Measurements from ENCODE around the gene COLEC12.

The COLEC12 gene

DNA sequence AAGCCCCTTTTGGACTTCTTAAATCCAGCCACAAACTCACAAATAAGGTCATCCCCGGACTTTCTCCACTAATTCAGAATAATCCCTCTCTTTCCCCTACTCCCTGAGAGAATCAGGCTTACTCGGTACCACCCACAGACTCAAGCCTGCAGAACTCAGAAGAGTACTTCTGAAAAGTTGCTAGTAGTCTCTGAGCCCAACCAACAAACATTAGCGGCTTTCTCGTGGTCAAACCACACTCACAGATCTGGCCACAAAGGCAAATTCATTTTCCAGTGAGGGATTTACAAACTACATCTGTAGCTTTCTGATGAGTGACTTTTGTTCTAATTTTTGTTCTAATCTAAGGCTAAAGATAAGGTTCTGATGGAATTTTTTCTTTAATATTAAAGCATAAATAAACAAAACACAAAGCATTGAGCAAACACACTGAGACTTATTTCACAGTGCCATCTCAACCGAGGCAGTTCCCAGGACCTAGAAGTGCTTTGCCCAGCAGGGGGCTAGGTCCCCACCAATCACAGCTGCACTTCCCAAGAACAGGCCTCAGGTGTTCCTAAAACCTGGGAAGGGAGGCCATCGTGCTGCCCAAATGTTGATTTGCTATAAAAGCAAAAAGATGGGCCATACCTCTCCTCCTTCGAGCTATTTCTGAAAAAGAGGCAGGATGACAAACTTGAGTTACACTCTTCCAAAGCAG, 110.7 kb downstream of the COLEC12 start:
- DNase-seq (ENCODE audit: low spot score) = no peak

DNA sequence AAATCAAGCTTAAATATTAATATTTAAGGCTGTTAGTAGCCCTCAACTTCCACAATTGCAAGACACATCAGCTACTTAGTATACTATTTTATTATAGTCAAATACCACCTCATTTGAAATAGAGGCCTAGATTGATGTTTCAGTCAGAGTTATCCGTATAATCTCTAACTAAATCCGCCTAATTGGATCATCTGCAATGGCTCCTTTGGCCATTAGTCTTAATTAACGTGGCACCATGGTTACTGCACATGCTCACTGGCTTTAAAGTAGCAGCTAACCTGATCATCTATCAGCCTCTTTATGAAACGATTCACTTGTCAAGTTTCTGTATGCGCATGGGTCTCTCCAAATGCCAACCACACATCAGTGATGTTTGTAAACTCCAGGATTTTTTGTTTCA, 112.3 kb downstream of the COLEC12 start:
- no peak for DNase-seq (ENCODE audit: low spot score)

GRCh38 chr18:386994-387393, 113.5 kb downstream of the COLEC12 start:
- no peak for DNase-seq (ENCODE audit: low spot score)

DNA sequence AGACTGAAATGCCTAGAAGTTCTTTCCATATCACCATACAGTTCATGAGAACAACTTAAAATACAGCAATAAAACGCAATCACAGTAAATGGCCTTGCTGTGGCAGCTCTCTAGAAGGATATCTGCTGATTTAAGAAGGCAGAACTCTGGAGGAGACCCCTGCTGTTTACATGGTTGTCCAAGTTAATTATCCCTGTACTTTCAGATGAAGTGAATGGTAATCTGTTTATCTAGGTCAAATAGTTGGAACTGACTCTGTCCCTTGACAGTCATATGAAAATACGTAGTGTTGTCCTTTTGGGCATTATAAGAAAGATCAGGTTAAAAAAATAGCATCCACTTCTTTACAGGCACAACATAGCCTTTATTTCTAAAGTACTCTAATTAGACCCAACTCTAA, 115.6 kb downstream of the COLEC12 start:
- no peak for DNase-seq (ENCODE audit: low spot score)

GRCh38 chr18:383135-383534, 117.4 kb downstream of the COLEC12 start:
- DNase-seq (ENCODE audit: low spot score) = no peak

DNA sequence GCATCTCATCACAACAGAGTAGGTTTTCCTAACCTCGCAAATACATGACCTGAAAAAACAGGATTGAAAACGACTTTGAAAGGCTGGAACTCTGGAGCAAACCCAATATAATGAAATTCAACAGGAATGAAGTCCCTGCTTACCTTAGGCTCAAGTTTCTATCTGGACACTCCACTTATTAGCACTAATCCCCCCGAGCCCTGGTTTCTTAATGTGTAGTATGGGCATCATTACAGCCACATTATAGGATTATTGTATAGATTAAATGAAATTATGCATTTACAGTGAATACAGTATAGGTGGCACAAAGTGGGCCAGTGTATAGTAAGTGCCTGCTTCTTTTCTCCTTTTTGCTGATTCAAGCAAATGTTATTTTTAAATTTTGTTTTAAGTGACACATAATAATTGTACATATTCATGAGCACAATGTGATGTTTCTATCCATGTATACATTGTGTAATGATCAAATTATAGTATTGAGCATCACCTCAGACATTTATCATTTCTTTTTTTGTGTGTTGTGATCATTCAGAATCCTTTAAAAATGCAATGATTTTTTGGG, 118.0 kb downstream of the COLEC12 start:
- no peak for DNase-seq (ENCODE audit: low spot score)

GRCh38 chr18:379681-380330, 120.7 kb downstream of the COLEC12 start:
- DNase-seq (ENCODE audit: low spot score) = no peak

- no peak for DNase-seq (ENCODE audit: low spot score)
Measured at GRCh38 chr18:378079-378478, 122.4 kb downstream of the COLEC12 start.

DNA sequence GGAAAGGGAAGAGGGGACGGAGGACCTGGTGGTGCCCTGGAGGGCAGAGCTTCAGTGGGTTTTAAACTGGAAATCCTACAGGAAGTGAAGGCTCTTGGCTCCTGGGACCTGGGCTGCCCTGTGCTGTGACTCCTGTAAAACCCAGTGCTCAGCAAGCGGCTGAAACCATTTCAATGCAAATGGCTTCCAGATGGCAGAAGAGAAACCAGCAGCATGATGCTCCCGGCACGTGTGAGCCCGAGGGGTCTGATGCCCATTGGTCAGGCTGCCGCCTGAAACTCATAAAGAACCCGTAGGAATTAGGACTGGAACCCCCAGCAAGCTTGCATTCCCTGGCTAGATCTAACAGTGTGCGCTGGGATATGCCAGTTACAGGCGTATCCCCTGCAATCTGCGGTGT, 123.4 kb downstream of the COLEC12 start:
- peak; percentile 15 for DNase-seq (ENCODE audit: low spot score)

DNA sequence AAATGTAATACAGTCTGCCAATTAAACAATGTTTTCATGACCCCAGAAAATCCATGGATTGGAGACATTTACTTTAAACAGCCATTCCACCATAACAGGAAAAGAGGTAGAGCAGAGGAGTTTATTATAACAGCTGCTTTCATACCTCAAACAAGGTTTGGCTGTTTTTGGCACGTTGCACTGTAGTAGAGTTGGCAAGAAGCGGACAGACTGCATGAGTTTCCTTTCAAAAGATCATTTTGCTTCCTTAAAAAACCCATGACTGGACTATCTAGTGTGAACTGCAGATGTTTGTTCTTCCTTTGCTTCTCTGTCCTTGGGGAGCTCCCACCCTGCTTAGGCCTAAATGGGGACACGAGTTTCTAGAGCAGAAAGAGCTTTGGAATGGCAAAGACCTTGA, 124.2 kb downstream of the COLEC12 start:
- no peak for DNase-seq (ENCODE audit: low spot score)

DNA sequence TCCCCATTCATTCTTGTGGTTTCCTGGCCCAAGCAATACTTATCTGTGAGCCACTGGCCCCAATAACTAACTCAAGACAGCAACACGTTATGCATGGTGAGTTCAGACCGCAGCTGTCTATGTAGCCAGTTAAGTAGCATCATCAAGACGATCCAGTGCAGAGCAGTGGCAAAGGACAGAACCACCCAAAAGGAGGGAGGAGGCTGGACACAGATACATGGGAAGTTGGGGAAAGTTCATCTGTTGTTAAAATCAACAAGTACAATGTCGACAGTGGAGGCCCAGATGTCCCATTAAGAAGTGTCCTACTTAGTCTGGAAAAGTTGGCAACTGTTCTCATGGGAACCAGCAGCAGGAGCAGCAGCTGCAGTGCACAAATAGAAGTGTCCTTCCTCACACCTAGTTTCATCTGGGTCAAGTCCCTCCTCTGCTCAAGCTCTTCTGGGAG, 125.8 kb downstream of the COLEC12 start:
- DNase-seq (ENCODE audit: low spot score) = peak; percentile 10

DNA sequence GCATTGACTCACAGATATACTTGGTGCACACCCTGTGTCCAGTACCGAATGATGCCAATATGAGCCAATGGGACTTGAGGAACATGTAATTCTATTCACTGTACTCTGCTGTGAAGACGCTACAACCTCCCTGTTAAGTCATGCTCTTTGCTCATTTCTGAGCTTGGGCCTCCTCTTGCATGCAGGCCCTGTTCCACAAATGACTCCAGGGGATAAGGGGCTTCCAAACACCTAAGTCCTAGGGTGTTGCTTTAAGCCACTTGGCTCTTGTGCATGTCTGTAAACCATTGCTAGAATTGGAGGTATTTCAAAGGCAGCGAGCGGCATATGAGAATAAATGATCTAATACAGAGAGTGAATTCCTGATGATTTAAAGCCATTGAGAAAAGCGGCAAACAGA, 126.7 kb downstream of the COLEC12 start:
- DNase-seq (ENCODE audit: low spot score) = no peak

- peak; percentile 15 for DNase-seq (ENCODE audit: low spot score)
Measured at GRCh38 chr18:371609-371982, 128.9 kb downstream of the COLEC12 start.

DNA sequence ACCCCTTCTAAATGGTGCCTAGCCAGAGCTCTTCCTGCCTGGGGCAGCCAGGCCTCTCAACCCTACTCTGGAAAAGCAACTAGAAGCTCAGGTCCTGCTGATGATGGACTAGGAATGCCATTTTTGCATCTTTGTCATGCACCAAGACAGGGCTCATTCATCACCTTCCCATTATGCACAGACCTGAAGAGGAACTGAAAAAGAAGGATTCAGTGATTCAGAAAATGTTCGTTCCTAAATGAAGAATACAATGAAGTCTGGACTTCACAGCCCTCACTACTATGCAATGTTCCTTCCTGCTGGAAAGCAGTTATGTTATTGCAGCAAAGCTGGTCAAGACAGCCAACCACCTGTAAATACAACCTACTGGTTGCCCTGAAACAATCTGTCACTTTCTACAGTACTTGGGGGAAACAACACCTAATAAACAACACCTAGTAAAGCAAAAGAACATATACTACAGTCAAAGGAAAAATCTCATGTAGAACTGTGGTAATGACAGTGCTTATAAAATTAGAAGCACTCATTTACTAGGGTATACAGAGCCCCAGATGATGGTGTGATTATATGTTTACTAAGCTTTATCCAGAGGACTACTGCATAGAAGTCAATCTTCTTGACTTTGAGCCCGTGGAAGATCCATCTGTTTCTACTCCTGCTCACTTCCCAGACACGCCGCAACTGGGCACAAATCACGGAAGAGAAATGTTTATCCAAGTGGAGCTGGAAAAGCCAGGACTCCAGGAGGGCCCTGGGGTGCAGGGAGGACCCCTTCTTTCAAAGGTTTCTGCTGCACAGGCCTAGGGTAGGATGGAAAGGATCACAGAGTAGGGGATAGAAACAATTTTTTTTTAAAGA, 129.5 kb downstream of the COLEC12 start:
- no peak for DNase-seq (ENCODE audit: low spot score)

GRCh38 chr18:369224-370015, 131.1 kb downstream of the COLEC12 start:
- no peak for DNase-seq (ENCODE audit: low spot score)

- DNase-seq (ENCODE audit: low spot score) = no peak
Measured at GRCh38 chr18:366466-367061, 133.9 kb downstream of the COLEC12 start.

DNA sequence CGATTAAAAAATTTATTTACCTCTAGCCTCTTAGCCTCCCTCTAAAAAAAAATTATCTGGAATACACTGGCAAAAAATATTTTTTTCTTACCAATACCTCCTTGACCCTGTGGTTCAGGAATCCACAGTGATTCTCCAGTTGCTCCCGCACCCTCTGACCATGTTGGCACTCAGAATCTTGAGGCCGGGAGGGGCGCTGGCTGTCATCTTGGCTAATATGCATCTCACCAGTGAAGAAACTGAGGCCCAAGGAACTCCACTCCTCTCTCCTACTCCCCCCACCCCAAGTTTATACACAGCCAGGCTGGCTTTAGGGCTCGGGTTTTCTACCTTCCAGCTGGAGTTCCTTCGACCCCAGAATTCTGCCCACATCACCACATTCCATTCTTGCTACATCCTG, 134.8 kb downstream of the COLEC12 start:
- DNase-seq (ENCODE audit: low spot score) = no peak

- DNase-seq (ENCODE audit: low spot score) = no peak
Measured at GRCh38 chr18:364256-364826, 136.2 kb downstream of the COLEC12 start.

- DNase-seq (ENCODE audit: low spot score) = peak; percentile 50
Measured at GRCh38 chr18:363301-364085, 137.0 kb downstream of the COLEC12 start.
